ENCODE data around the gene DUOXA2.

DUOXA2 gene

GRCh38 chr15:45083223-45083622, 30.9 kb upstream of the DUOXA2 start:
- CTCF ChIA-PET, result no interaction called here
- TF ChIP-seq HDGF (IDR thresholded peaks at IDR 0.05; ENCODE audit: borderline replicate concordance) (no peak), PKNOX1 (IDR thresholded peaks at IDR 0.05) (no peak), LEF1 (IDR thresholded peaks at IDR 0.05; ENCODE audit: borderline replicate concordance) (no peak), SP1 (IDR thresholded peaks at IDR 0.05) (no peak), FOXA1 (IDR thresholded peaks at IDR 0.05) (no peak), NFRKB (IDR thresholded peaks at IDR 0.05) (no peak), FOXK2 (IDR thresholded peaks at IDR 0.05) (no peak)
- DNase-seq (ENCODE audit: extremely low spot score), result no peak
- POLR2A ChIA-PET, result no interaction called here

- no peak for TF ChIP-seq ELF4 (IDR thresholded peaks at IDR 0.05)
- TF ChIP-seq HDGF (IDR thresholded peaks at IDR 0.05; ENCODE audit: borderline replicate concordance), result no peak
- no peak for TF ChIP-seq BHLHE40 (IDR thresholded peaks at IDR 0.05; ENCODE audit: borderline replicate concordance)
- no peak for TF ChIP-seq PKNOX1 (IDR thresholded peaks at IDR 0.05)
- no peak for DNase-seq (ENCODE audit: extremely low spot score)
- CTCF ChIA-PET, result no interaction called here
- POLR2A ChIA-PET, result no interaction called here
These were observed 30.0 kb upstream of the DUOXA2 start for GRCh38 chr15:45084163-45084562.

- TF ChIP-seq ARNT (IDR thresholded peaks at IDR 0.05) (no peak), LEF1 (IDR thresholded peaks at IDR 0.05; ENCODE audit: borderline replicate concordance) (no peak), CTBP1 (IDR thresholded peaks at IDR 0.05; ENCODE audit: borderline replicate concordance) (no peak), L3MBTL2 (conservative IDR thresholded peaks at IDR 0.05) (no peak), HDGF (IDR thresholded peaks at IDR 0.05; ENCODE audit: borderline replicate concordance) (no peak)
- no peak for DNase-seq (ENCODE audit: extremely low spot score)
- ChIA-PET POLR2A (no interaction called here), CTCF (interaction anchor here (2.0 kb wide), 1 partner anchor 31 kb away, joined by 11 read pairs; no protein-coding TSS in a partner anchor)
These were observed 26.6 kb upstream of the DUOXA2 start for GRCh38 chr15:45087513-45087912.

GRCh38 chr15:45088801-45089711, 25.1 kb upstream of the DUOXA2 start:
- ChIA-PET CTCF (interaction anchor here (2.0 kb wide), 1 partner anchor 29 kb away, joined by 11 read pairs; no protein-coding TSS in a partner anchor), POLR2A (interaction anchor here (0.9 kb wide), 1 partner anchor 29 kb away, joined by 3 read pairs; no protein-coding TSS in a partner anchor)
- TF ChIP-seq NFRKB (IDR thresholded peaks at IDR 0.05) (no peak), PKNOX1 (IDR thresholded peaks at IDR 0.05) (peak; percentile 27; the same call in 1 of the 2 replicates), L3MBTL2 (conservative IDR thresholded peaks at IDR 0.05) (no peak), ZNF384 (IDR thresholded peaks at IDR 0.05) (no peak)
- DNase-seq (ENCODE audit: extremely low spot score), result peak; percentile 14

GRCh38 chr15:45089712-45090373, 24.3 kb upstream of the DUOXA2 start:
- CTCF ChIA-PET, result interaction anchor here (2.0 kb wide), 1 partner anchor 28 kb away, joined by 11 read pairs; no protein-coding TSS in a partner anchor
- POLR2A ChIA-PET, result no interaction called here
- TF ChIP-seq TARDBP (IDR thresholded peaks at IDR 0.05), result no peak
- no peak for TF ChIP-seq HDGF (IDR thresholded peaks at IDR 0.05; ENCODE audit: borderline replicate concordance)
- TF ChIP-seq ARNT (IDR thresholded peaks at IDR 0.05), result no peak
- no peak for TF ChIP-seq CTBP1 (IDR thresholded peaks at IDR 0.05; ENCODE audit: borderline replicate concordance)
- TF ChIP-seq BHLHE40 (IDR thresholded peaks at IDR 0.05; ENCODE audit: borderline replicate concordance), result no peak
- no peak for TF ChIP-seq ZNF384 (IDR thresholded peaks at IDR 0.05)
- no peak for TF ChIP-seq NFRKB (IDR thresholded peaks at IDR 0.05)
- no peak for TF ChIP-seq ELF4 (IDR thresholded peaks at IDR 0.05)
- TF ChIP-seq SP1 (IDR thresholded peaks at IDR 0.05), result no peak
- TF ChIP-seq FOXK2 (IDR thresholded peaks at IDR 0.05), result no peak
- no peak for TF ChIP-seq FOXM1 (IDR thresholded peaks at IDR 0.05; ENCODE audit: borderline replicate concordance)
- no peak for TF ChIP-seq SUZ12 (IDR thresholded peaks at IDR 0.05)
- no peak for TF ChIP-seq LEF1 (IDR thresholded peaks at IDR 0.05; ENCODE audit: borderline replicate concordance)
- no peak for TF ChIP-seq FOXA1 (IDR thresholded peaks at IDR 0.05)
- no peak for TF ChIP-seq L3MBTL2 (conservative IDR thresholded peaks at IDR 0.05)
- no peak for TF ChIP-seq PKNOX1 (IDR thresholded peaks at IDR 0.05)
- no peak for DNase-seq (ENCODE audit: extremely low spot score)

GRCh38 chr15:45091161-45091560, 23.0 kb upstream of the DUOXA2 start:
- DNase-seq (ENCODE audit: extremely low spot score), result no peak
- ChIA-PET CTCF (no interaction called here), POLR2A (no interaction called here)
- TF ChIP-seq BHLHE40 (IDR thresholded peaks at IDR 0.05; ENCODE audit: borderline replicate concordance) (no peak), SP1 (IDR thresholded peaks at IDR 0.05) (no peak), ARNT (IDR thresholded peaks at IDR 0.05) (no peak), L3MBTL2 (conservative IDR thresholded peaks at IDR 0.05) (no peak), FOXK2 (IDR thresholded peaks at IDR 0.05) (no peak), ELF4 (IDR thresholded peaks at IDR 0.05) (no peak), ZNF384 (IDR thresholded peaks at IDR 0.05) (no peak), SUZ12 (IDR thresholded peaks at IDR 0.05) (no peak), LEF1 (IDR thresholded peaks at IDR 0.05; ENCODE audit: borderline replicate concordance) (no peak), FOXA1 (IDR thresholded peaks at IDR 0.05) (no peak), FOXM1 (IDR thresholded peaks at IDR 0.05; ENCODE audit: borderline replicate concordance) (no peak), HDGF (IDR thresholded peaks at IDR 0.05; ENCODE audit: borderline replicate concordance) (no peak), TARDBP (IDR thresholded peaks at IDR 0.05) (no peak), NFRKB (IDR thresholded peaks at IDR 0.05) (no peak), PKNOX1 (IDR thresholded peaks at IDR 0.05) (no peak), CTBP1 (IDR thresholded peaks at IDR 0.05; ENCODE audit: borderline replicate concordance) (no peak)

All from HEK293T (cell line).